HG03159 (cell line): ENCODE measurements around the gene RTBDN.
"Not testable (repeated sequence)": the region's sequence is repeated elsewhere in the genome, so short reads cannot be mapped to it uniquely, and the experiment has no call there.

ENCODE experiments used
- ATAC-seq: cut with Tn5 transposase; IDR thresholded peaks from one replicate; pipeline ENCODE4 v1.9.1; 2021; ENCODE audit warnings: mild to moderate bottlenecking, moderate library complexity; ENCODE audit not compliant: unreplicated experiment

Gene RTBDN

DNA sequence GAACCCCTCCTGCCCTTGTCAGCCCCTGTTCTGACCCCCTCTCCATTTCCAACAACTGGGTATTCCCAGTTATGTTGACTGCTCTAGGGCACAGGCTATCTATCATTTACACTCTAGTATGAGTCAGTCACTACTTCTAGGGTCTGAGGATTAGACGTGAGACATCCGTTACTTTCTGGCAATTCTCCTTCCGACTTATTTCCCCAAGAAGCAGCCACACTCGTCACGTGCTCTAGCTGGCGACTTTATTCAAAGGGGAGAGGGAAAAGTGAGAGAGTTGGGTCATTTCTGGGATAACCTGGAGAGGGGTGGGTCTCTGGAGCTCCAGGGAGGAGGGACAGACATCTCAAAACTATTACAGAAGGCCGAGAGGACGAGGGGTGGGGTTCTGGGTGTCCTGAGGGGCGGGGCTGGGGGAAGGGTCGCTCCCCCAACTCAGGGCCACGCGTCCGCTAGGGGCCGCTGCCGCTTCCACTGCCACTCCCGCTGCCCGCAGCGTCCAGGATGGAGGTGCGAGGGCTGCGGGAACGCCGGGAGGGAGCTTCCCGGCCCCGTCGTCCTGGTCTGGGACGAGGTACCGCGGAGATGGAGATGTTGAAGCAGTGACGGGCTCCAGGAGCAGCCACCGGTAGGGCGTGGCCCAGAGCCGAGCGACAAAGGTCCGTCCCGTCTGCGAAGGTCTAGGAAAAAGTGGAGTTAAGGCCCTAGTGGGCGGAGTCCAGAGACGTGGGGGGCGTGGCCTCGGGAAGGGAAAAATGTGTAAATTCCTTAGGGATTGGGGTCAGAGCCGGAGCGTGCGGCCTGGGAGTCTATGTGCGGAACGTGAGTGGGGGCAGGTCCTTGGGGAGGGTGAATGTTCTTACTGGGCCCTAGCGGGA lies 8.9 kb downstream of the RTBDN start:
- ATAC-seq = no peak

- ATAC-seq = no peak
Observed at GRCh38 chr19:12821761-12822160, 12.6 kb downstream of the RTBDN start.

- not testable (repeated sequence) for ATAC-seq
Observed at GRCh38 chr19:12817810-12818209, 16.6 kb downstream of the RTBDN start.

GRCh38 chr19:12817188-12817587 lies 17.2 kb downstream of the RTBDN start:
- not testable (repeated sequence) for ATAC-seq

DNA sequence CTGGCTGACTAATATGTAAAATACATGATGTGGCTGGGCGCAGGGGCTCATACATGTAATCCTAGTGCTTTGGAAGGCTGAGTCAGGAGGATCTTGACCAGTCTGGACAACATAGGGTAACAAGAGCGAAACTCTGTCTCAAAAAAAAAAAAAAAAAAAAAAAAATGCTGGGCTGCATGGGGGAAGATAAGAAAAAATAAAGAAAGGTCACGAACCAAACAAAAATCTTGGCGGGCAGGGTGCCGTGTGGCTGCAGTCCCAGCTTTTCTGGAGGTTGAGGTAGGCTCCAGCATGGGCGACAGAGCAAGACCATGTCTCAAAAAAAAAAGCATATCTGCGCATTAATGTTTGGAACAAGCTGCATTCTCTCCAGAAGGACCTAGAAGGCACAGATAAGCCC lies 19.3 kb downstream of the RTBDN start:
- no peak for ATAC-seq

GRCh38 chr19:12806242-12807081 lies 27.9 kb downstream of the RTBDN start, which contains the start of gene RNASEH2A:
Gene RNASEH2A (plus strand): TSS chr19:12806584. CDS start chr19:12806674, 90 bp downstream.
- ATAC-seq = peak; percentile 75

- ATAC-seq = no peak
Observed at GRCh38 chr19:12804051-12804450, 30.3 kb downstream of the RTBDN start.

GRCh38 chr19:12802267-12803106 lies 31.9 kb downstream of the RTBDN start:
- ATAC-seq = no peak

GRCh38 chr19:12801466-12802266 lies 32.7 kb downstream of the RTBDN start, which contains the start of the genes PRDX2 and THSD8:
Gene PRDX2 (minus strand): TSS chr19:12801800. CDS start chr19:12801261, 539 bp downstream.
Gene THSD8 (plus strand): TSS chr19:12802069. CDS start chr19:12802072, 3 bp downstream.
- ATAC-seq = peak; percentile 46

GRCh38 chr19:12800923-12801465 lies 33.4 kb downstream of the RTBDN start:
- no peak for ATAC-seq

- ATAC-seq = no peak
Observed at GRCh38 chr19:12800466-12800770, 34.0 kb downstream of the RTBDN start.

DNA sequence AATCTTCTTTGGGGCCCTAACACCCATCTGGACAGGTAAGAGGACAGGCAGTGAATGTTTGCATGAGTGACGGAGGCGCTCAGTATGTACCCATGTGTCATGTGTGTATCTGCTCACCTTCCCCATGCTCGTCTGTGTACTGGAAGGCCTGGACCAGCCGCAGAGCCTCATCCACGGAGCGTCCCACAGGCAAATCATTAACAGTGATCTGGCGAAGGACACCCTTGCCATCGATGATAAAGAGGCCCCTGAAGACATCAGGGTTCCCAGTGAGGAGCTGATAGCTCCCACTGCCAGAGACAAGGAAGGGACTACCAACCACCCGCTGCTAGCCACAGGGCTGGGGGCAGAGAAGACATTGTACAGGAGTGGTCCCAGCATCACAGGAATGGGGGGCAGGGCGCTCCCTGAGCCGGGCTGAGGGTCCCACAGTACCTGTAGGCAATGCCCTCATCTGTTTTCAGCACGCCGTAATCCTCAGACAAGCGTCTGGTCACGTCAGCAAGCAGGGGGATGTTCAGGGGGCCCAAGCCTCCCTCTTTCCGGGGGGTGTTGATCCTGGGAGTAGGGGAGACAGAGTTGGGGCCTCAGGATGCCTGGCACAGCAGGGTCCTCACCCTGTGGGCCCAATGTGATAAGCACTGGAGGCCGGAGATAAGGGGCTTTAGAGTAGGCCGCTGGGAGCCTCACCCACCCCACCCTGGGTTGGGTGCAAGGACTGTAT lies 34.5 kb downstream of the RTBDN start:
- no peak for ATAC-seq

- ATAC-seq = not testable (repeated sequence)
Observed at GRCh38 chr19:12797607-12798006, 36.8 kb downstream of the RTBDN start.

- no peak for ATAC-seq
Observed at GRCh38 chr19:12797141-12797587, 37.2 kb downstream of the RTBDN start.

DNA sequence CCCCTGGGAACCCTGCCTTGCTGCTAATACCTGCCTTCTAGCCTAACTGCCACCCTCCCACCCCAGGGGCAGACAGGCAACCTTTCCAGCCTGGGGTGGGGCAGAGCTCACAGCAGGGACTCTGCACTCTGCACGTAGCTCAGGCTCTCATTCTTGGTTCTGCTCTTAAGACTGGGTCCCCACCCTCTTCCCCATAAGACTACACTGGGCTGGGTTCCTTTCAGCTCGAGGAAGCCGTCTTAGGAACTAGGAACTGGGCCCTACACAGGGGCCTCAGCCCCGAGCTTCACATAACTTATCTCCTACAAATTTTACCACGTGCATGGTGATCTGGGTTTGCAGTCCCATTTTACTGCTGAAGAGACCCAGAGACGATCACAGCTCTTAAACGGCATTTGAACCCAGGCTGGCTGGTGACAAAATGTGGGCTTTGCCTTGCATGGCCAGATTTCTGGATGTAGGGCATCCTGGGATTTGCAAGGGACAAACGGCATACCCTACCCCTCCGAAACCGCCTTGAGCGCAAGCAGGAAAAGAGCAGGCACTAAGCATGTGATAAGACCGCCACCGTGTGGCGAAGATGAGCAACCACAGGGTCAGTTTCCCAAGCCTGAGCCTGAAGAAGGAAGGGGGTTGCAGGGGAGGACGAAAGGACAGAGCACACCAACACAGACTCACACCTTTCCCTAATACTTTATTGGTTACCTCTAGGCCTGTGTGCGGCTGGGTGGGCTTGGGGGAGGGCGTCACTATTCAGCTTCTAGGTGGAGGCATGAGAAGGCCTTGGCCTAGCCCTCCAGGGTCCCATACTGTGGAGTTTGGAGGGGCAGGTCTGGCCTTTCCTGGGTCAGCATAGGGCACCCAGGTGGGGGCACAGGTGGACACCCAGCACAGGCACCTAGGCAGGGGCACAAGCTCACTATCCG lies 38.0 kb downstream of the RTBDN start:
- no peak for ATAC-seq

DNA sequence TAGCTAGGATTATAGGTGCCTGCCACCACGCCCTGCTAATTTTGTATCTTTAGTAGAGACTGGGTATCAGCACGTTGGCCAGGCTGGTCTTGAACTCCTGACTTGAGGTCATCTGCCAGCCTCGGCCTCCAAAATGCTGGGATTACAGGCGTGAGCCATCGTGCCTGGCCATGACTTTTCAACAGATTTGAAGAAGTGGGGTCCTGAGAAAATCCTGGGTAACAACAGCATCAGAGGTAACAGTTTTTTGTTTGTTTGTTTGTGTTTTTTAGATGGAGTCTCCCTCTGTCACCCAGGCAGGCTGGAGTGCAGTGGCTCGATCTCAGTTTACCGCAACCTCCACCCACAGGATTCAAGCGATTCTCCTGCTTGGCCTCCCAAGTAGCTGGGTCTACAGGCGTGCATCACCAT lies 39.4 kb downstream of the RTBDN start:
- no peak for ATAC-seq

DNA sequence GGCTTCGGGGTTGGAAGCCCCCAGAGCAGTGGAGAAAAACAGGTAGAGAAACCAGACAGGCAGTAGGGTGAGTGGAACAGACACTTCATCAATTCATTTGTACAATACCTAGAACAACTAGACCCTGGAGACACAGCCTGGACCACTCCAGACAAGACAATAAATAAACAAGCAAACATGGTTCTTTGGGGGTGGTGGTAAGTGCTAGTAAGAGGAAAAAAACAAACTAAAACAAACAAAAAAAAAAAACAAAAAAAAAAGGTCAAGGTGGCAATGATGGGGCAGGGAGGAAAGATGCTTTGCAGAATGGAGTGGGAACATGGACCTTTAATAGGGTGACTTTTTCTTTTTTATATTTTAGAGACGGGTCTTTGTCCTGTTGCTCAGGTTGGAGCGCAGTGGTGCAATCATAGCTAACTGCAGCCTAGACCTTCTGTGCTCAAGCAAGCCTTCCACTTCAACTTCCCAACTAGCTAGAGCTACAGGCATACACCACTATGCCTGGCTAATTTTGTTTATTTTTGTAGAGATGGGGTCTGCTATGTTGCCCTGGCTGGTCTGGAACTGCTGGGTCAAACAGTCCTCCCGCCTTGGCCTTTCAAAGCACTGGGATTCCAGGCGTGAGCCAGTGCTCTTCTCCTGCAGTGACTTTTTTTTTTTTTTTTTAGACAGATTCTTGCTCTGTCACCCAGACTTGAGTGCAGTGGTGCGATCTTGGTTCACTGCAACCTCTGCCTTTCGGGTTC lies 40.0 kb downstream of the RTBDN start:
- no peak for ATAC-seq
